IPS DF 4.7 (cell line): ENCODE measurements around the gene G2E3.
"Not testable (repeated sequence)": the region's sequence is repeated elsewhere in the genome, so short reads cannot be mapped to it uniquely, and the experiment has no call there.

Experiments
- DNase-seq: peaks from one replicate; pipeline ENCODE4 v3.0.0-alpha.2; 2013; ENCODE audit warnings: low spot score; ENCODE audit errors: extremely low read depth

G2E3 gene, protein sequence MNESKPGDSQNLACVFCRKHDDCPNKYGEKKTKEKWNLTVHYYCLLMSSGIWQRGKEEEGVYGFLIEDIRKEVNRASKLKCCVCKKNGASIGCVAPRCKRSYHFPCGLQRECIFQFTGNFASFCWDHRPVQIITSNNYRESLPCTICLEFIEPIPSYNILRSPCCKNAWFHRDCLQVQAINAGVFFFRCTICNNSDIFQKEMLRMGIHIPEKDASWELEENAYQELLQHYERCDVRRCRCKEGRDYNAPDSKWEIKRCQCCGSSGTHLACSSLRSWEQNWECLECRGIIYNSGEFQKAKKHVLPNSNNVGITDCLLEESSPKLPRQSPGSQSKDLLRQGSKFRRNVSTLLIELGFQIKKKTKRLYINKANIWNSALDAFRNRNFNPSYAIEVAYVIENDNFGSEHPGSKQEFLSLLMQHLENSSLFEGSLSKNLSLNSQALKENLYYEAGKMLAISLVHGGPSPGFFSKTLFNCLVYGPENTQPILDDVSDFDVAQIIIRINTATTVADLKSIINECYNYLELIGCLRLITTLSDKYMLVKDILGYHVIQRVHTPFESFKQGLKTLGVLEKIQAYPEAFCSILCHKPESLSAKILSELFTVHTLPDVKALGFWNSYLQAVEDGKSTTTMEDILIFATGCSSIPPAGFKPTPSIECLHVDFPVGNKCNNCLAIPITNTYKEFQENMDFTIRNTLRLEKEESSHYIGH

DNA sequence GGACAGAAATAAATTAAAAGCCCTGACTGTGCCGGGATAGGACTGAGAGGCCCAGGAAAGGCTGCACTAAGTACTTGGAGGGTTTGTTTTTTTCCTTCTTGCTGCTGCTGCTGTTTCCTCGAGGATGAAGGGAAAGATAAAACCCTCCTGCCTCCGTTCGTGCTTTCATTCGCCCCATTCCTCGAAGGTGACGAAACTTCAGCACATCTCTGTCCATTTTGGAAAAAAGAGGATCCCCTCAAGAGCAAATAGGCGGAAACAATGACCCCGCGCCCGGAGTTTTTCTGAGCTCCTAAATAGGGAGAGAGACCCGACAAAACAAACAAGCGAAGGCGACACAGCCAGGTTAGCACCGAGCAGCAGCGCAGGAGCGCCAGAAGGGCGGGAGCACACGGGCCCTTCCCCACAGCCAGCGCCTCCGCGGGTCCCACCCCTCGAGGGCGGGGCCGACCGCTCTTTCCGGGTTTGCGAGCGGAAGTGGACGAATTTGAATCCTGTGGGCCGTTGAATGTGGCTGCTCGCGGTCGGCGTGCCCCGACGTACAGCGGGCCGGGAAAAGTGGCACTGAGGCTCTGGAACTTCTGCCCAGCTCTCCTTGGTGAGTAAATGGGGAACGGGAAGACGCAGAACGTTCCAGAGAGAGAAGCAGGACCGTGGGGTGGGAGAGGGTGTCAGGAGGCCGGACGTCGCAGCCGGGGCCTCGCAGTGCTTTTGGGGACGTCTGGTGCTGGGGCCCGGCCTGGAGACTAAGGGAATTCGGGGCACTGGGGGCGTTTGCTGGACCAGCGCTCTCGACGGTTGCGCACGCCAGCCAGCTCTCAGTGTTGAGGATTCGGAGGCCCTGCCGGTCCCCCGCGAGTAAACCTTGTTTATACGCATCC is at the start of gene G2E3:
Gene G2E3, plus strand, starts transcription at position 484 of the 881 bp plus-strand sequence. CDS start 21,922 bp downstream, outside the sequence.
- DNase-seq, result peak; percentile 36

DNA sequence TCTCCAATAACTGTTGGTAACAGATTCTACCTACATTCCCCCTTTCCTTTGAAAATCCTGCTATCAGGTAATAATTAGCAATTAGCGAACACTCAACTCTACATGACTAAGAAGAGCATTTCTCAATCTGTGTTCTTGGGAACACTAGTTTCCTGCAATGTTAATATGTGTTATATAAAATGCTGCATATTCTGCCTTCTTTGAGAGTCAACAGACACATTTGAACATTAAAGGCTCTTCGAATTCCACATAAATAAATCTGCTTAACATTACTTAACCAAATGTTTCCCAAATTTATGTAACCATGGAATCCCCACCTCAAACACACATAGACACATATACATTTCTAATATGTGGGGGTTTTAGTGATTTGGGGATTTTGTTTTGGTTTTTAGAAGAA is 41.2 kb upstream of the G2E3 start:
- no peak for DNase-seq

DNA sequence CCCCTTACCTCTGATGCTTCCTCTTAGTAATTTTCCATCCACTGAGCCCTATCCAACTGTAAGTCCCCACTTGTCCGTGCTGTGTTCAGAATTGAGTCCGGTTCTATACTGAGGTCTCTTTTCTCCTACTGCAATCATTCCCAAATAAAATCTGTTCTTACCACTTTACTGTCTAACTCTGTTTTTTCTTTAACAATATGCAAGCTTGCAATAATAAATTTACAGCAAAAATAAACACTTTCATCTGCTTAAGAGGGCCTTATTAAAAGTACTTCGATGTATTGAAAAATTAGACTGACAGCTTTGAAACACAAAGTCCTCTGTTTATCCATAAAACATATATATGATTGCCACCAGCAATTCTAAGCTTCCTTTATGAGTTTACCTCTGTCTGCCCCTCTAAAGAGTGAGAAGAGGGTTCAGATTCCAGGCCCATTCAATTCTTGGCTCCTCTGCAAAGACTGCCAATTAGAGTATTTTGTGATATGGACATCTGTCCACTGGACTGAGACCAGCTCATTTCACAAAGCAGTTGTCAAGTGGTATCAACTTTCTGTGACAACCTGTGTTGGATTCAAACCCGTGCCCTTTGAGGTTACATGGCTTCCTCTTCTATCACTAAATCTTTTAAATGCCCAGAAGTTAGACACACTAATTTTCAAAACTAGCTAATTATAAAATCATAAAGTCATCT is 39.9 kb upstream of the G2E3 start:
- no peak for DNase-seq

DNA sequence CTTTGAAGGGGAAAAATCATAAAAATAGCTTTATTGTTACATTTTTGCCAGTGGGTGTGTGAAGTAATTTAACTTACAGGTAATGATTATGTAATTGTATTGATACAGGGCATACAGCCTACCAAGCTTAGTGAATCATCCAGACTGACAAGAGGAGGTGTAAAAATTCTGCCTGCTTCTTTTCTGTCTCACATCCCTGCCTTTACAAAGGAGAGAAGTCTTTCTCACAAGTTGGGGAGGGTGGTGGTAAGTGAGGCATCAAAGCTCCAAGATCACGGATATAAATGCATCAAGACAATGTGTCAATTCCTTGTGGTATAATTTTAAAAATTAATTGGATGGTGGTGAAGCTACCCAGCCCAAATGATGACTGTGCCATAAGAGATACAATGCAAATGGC is 39.0 kb upstream of the G2E3 start:
- no peak for DNase-seq

DNA sequence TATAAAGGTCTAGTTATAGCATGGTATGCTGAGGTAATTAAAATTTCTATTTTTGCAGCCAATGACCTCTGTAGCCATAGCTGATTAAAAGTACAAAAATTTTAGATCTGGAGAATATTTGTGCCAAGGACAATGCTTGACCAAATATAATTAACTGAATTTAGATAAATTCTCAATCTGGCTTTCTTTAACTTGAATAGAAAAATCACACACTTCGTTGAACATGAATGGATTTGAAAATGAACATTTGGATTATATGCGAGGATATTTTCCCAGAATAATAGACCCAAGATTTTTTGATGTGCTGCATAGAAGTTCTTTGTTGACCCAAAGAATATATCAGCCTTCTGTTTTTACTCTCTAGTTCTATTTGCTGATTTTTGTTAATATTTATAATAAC is 38.4 kb upstream of the G2E3 start:
- no peak for DNase-seq

DNA sequence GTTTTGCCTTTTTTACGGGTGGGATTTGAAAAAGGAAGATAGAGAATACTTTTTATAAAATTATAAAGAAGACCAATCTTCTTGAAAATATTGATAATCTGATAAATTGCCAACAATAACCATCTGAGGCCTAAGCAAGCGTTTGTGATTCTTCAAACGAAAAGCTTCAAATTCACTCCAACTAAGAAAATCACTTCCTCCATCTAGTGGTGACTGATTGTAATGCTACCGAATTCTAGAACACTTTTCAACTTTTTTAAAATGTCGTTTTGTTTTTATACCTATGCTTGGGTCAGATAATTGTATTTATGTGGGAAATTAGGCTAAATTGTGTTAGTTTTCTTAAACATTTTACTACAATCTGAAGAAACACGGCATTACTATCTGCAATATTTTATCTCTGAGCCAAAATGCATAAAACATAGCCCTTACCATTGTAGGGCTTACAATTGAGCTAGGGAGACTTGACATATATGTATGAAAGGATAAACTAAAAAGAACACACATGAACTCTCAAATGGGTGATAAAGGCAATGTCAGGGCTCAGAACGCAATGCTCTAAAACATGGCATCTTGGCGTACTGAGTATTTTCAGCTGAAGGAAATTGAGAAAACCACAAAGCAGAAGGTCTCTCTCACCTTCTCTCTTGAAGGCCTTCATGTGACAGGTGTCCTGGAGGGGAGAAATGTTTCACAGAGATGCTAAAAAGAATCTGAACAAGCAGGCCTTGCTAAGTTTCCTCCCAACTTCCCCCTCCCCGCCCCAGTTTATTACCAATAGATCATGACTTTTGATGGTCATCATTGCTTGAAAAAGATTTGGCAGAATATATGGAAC is 36.8 kb upstream of the G2E3 start:
- DNase-seq, result no peak

DNA sequence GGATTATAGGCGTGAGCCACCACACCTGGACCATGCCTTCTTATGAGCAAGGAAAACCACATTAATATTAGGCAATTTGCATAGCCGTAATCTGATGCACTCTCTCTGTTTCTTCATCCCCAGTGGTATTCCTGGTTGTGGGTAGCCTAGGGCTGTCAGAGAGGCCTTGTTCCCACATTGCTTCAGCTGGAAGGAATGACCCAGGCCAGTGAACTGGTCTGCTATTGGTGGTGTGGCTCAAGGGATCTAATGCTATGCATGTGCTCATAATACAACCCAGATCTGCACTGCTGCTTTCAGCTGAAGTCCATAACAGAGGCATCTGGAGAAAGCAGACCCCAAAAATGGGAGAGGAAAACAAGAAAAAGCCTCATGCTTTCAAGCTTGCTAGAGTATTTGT is 33.1 kb upstream of the G2E3 start:
- no peak for DNase-seq

DNA sequence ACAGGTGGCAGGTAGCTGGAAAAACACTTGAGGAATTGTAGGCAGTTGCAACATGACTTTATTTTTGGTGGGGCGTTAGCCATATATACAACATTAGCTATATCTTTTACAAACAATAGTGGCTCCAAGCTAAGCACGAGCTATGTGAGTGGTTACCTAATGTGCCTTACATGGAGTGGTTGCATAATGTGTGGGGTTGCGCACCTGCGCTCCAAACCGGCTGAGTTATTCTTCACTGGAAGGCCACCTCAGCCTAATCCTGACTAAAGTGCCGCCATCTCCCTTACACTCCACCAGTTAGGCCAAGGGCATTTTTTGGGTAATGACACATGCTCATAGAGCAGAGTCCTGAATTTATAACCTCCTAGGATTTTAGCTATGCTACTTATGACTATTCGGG is 31.8 kb upstream of the G2E3 start:
- DNase-seq, result no peak

DNA sequence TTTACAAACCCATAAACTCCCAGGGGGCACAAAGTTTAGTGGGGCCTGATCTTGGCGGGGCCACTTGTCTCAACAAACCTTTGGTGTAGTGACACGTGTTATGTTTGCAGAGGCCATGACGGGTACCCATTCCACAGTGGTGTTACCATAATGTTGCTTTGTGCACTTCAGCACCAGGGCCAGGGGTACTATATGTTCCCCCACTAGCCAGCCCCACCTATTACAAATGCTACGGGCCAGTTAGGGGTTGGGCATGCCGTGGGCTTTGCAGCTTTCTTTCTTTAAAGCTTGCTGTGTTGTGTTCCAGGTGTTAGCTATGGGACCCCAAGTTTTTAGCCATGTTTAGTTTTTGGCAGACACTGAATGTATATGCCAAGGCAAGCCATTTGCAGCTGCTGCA is 30.8 kb upstream of the G2E3 start:
- DNase-seq, result no peak

DNA sequence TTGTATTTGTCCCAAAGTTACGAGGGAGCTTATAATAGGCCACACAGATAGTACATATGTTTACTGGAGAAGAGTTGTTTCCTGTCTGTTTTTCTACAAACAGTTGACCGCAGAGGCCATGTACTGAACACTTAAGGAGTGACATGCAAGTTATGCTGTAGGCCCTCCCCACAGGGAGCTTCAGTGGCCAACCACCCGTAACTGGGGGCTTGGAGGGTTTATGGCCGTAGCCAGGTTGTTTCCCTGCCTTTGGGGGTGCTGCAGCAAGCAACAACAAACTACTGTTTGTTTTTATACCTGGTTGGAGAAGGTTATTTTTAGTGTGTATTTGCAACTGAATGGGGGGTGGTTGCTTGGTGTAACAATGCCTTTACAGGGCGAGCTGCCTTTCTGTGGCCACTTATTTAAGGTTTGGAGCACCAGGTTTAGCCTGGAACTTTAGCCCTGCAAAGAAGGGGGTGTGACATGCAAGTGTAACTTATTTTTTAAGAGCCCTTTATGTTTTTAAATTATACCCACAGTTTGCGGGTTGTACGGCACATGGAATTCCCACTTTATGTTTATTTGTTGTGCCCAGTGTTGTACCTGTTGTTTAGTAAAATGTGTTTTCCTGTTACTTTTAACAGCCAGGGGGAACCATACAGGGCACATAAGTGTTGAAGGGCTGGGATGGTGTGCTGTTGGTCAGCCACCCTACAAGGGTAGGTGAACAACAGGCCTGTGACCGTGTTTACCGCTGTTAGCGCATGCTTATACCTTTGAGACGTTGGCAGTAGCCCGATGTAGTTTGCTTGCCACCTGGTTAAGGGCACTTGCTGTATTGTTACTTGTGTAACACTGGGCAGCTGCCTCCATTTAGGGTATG is 29.9 kb upstream of the G2E3 start:
- DNase-seq, result no peak

DNA sequence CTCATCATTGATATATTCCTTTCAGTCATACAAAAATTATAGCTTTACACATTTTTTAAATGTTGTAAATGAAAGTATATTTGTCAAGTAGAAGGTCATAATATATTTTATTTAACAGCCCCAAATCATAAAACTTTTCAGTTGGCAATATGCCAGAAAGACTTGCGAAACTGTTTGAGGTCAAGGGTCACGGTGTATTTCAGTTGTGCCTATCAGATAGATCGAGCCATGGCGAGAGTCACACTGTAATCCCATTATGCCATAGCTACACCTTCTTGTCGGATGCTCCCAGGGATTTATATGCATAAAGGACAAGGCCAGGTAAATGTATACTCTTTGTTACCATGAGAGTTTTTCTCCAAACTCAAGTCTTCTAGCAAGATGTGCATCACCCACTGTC is 26.7 kb upstream of the G2E3 start:
- no peak for DNase-seq

DNA sequence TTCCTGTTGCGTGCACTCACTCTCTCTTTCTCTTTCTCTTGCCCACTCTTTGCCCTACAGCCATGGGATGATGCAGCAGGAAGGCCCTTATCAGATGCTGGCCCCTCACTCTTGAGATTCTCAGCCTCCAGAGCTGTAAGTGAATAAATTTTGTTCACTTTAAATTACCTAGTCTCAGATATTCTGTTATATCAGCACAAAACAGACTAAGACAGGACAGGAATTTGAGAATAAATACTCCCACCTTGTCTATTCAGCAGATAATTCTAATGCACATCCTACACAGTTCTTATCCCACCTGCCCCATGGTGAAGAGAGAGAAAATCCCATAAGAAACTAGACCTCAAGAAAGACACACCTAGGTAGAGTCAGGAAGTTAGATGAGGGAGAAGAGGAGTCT is 25.8 kb upstream of the G2E3 start:
- no peak for DNase-seq

DNA sequence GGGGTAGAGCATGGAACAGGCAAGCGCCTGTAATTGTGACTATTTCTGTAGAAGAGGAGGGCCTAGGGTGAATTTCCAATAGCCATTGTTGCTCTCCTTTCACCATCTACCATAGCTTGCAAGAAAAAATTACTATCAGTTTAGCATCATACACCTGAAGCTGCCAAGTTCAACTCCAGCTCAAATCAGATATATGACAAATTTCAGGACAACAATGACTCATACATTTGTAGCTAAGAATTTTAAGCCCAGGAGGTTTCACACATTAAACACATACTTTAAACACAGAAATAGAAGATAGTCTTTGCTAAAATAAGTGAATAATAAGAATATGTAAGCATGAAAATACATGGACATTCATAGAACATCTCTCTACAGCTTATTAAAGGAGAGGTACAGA is 17.6 kb upstream of the G2E3 start:
- no peak for DNase-seq

DNA sequence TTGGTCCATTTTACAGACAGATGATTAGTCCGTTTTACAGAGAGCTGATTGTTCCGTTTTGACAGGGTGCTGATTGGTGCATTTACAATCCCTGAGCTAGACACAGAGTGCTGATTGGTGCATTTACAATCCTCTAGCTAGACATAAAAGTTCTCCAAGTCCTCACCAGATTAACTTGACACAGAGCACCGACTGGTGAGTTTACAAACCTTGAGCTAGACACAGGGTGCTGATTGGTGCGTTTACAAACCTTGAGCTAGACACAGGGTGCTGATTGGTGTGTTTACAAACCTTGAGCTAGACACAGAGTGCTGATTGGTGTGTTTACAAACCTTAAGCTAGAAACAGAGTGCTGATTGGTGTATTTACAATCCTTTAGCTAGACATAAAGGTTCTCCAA is 12.2 kb upstream of the G2E3 start:
- not testable (repeated sequence) for DNase-seq

DNA sequence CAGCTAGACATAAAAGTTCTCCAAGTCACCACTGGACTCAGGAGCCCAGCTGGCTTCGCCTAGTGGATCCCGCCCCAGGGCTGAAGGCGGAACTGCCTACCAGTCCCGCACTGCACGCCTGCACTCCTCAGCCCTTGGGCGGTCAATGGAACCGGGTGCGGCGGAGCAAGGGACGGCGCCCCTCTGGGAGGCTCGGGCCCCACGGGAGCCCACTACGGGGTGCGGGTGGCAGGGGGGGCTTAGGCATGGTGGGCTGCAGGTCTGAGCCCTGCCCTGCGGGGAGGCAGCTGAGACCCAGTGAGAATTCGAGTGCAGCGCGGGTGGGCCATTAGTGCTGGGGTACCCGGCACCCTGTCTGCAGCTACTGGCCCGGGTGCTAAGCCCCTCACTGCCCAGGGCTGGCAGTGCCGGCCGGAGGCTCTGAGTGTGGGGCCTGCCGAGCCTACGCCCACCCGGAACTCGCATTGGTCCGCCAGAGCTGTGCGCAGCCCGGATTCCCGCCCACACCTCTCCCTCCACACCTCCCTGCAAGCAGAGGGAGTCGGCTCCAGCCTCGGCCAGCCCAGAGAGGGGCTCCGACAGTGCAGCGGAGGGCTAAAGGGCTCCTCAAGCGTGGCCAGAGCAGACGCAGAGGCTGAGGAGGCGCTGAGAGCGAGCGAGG is 11.4 kb upstream of the G2E3 start:
- no peak for DNase-seq

DNA sequence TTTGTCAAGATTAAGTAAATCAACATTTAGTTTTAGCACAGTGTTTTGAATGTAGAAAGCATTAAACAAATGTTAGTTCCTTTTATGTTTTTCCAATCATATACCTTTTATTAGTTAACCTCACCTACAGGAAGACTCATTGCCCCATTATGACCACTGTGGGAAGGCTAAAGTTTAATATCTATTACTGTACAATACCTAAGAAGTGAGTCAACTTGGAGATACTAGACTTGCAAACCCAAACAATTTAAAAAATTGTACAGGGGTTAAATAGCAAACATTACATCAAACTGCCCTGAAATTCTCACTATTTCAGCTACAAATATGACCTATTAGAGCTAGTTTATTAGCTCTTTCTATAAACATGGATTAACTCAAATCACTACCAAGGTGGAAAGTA is 8.6 kb upstream of the G2E3 start:
- DNase-seq, result no peak

DNA sequence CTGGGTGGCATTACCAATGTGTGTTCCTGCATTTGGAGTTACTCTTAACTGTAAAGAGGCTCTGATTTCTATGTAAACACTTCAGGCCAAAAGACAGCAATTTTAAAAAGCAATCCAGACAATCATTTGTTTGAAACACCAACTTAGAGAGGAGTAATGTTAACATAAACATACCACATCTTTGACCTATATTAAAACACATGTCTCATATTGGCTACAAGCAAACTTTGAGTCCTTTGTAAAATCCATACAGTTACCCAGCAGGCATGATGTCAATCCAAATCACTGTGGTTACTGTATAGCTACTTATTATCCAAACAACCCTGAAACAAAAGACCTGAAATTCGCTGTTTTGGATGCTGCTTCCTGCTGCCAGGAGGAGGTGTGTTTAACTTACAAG is 7.5 kb upstream of the G2E3 start:
- no peak for DNase-seq

DNA sequence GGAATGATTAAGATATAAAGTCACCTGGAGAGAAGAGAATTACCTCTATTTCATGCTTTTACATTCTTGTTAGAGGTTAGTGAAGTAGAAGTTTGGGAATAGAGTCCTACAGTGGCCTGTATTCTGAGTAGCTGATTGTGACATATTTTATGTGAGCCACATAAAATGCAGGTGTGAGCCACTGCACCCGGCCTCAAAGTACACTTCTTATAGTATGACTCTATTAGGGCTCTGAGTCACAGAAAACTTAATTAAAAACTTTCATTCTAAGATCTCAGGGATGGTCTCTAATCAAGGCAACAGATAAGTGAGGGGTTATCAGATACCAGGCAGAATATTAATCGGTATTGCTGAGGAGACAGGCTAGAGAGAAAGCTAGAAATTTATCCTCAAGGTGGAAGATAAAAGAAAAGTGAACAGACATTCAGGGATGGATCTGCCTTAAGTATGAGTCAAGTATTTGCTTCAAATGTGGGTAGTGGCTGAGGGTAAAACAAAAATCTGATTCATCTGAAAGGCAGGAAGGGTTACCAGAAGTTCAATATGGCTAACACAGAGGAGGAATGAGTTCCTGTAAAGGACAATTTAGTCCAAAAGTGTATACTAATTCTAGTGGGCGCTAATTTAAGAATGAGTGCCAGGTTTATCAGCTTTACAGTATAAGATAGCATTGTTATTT is 5.5 kb upstream of the G2E3 start:
- no peak for DNase-seq

DNA sequence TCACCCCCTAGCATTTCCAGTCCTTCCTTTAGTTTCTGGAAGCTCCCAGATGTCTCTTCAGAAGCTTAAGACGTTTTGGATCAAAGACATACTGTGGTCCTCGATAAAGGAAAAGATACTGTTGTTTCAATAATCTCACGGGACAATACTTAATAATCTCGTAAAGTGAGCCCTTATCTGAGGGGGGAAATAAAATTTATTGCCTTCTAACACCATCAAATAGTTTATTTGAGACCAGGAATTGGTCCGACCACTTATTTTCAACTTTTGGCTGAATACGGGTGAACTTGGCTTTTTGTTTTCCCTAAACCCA is 640 bp upstream of the G2E3 start:
- no peak for DNase-seq
